ENCODE data around the gene NUP210L.

DNA sequence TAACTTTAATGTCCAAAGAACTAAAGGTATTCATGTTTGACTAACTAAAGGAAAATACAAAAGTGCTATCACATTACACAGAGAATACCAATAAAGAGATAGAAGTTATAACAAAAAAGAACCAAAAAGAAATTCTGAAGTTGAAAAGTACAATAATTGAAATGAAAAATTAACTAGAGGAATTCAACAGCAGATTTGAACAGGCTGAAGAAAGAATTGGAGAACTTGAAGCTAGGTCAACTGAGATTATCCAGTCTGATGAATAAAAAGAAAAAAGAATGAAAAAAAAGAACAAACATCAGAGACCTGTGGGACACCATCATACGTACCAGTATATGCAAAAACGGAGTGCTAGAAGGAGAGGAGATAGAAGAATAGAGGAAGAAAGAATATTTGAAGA lies 78.5 kb downstream of the NUP210L start:
- TF ChIP-seq YY1 (IDR thresholded peaks at IDR 0.05; ENCODE audit: extremely low read depth, insufficient replicate concordance, low read depth, low read length) (no peak), POLR2A (IDR thresholded peaks at IDR 0.05; ENCODE audit: borderline replicate concordance, extremely low read depth, insufficient read depth, insufficient read length) (no peak), RAD21 (IDR thresholded peaks at IDR 0.05; ENCODE audit: low read depth) (no peak), CTCF (IDR thresholded peaks at IDR 0.05 in 2 of 3, conservative IDR thresholded peaks at IDR 0.05 in 1 of 3; ENCODE audit: borderline replicate concordance in 1 of 3, insufficient read depth in 1 of 3, low read depth in 2 of 3, low read length in 2 of 3) (no peak), CEBPB (IDR thresholded peaks at IDR 0.05; ENCODE audit: low read depth) (no peak), POLR2AphosphoS5 (IDR thresholded peaks at IDR 0.05; ENCODE audit: low read depth, low read length) (no peak), FOSL1 (IDR thresholded peaks at IDR 0.05; ENCODE audit: low read depth) (no peak), ZNF274 (IDR thresholded peaks at IDR 0.05; ENCODE audit: low read depth, low read length) (no peak), TCF7L2 (IDR thresholded peaks at IDR 0.05; ENCODE audit: borderline replicate concordance, extremely low read depth, insufficient read depth, insufficient read length) (no peak), JUND (IDR thresholded peaks at IDR 0.05) (no peak), ELF1 (IDR thresholded peaks at IDR 0.05; ENCODE audit: borderline replicate concordance, low read depth) (no peak)
- TF ChIP-seq, protein P1, sequence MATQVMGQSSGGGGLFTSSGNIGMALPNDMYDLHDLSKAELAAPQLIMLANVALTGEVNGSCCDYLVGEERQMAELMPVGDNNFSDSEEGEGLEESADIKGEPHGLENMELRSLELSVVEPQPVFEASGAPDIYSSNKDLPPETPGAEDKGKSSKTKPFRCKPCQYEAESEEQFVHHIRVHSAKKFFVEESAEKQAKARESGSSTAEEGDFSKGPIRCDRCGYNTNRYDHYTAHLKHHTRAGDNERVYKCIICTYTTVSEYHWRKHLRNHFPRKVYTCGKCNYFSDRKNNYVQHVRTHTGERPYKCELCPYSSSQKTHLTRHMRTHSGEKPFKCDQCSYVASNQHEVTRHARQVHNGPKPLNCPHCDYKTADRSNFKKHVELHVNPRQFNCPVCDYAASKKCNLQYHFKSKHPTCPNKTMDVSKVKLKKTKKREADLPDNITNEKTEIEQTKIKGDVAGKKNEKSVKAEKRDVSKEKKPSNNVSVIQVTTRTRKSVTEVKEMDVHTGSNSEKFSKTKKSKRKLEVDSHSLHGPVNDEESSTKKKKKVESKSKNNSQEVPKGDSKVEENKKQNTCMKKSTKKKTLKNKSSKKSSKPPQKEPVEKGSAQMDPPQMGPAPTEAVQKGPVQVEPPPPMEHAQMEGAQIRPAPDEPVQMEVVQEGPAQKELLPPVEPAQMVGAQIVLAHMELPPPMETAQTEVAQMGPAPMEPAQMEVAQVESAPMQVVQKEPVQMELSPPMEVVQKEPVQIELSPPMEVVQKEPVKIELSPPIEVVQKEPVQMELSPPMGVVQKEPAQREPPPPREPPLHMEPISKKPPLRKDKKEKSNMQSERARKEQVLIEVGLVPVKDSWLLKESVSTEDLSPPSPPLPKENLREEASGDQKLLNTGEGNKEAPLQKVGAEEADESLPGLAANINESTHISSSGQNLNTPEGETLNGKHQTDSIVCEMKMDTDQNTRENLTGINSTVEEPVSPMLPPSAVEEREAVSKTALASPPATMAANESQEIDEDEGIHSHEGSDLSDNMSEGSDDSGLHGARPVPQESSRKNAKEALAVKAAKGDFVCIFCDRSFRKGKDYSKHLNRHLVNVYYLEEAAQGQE (IDR thresholded peaks at IDR 0.05; ENCODE audit: low read depth) = no peak
- TF ChIP-seq, protein P2, sequence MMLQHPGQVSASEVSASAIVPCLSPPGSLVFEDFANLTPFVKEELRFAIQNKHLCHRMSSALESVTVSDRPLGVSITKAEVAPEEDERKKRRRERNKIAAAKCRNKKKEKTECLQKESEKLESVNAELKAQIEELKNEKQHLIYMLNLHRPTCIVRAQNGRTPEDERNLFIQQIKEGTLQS (IDR thresholded peaks at IDR 0.05) = no peak
